HEK293 (cell line): ENCODE results near the gene SERTAD4.
A peak's percentile ranks its signal among the peaks of the same experiment; 100 is the strongest.

ENCODE experiments used
- AEBP2 ChIP-seq: fragments of 450-650 bp; formaldehyde crosslinking; IDR thresholded peaks from 2 replicates; pipeline ENCODE4 v1.5.1; 2016; ENCODE audit warnings: missing biosample characterization, missing genetic modification characterization, borderline replicate concordance
- BCL6B ChIP-seq: fragments of 450-650 bp; formaldehyde crosslinking; IDR thresholded peaks from 2 replicates; pipeline ENCODE4 v1.5.1; 2017; ENCODE audit warnings: missing biosample characterization, missing genetic modification characterization
- GLI2 ChIP-seq: fragments of 450-650 bp; formaldehyde crosslinking; IDR thresholded peaks from 2 replicates; pipeline ENCODE4; 2017; ENCODE audit warnings: missing biosample characterization, missing genetic modification characterization, low read depth, borderline replicate concordance
- KLF17 ChIP-seq: fragments of 450-650 bp; formaldehyde crosslinking; IDR thresholded peaks from 2 replicates; pipeline ENCODE4 v1.5.1; 2016; ENCODE audit warnings: missing biosample characterization, missing genetic modification characterization
- PATZ1 ChIP-seq: fragments of 450-650 bp; formaldehyde crosslinking; IDR thresholded peaks from 2 replicates; pipeline ENCODE4 v1.5.1; 2016; ENCODE audit warnings: missing biosample characterization, missing genetic modification characterization
- PRDM4 ChIP-seq: fragments of 450-650 bp; formaldehyde crosslinking; IDR thresholded peaks from 2 replicates; pipeline ENCODE4 v1.5.1; 2017; ENCODE audit warnings: missing biosample characterization, missing genetic modification characterization
- SETDB1 ChIP-seq: IDR thresholded peaks from one replicate; pipeline ENCODE4 v1.6.1; 2017; ENCODE audit warnings: mild to moderate bottlenecking, low read length, moderate library complexity, mixed read lengths; ENCODE audit not compliant: insufficient read length
- TSHZ1 ChIP-seq: fragments of 450-650 bp; formaldehyde crosslinking; IDR thresholded peaks from 2 replicates; pipeline ENCODE4 v1.5.1; 2016; ENCODE audit warnings: missing biosample characterization, missing genetic modification characterization, borderline replicate concordance
- ZBTB10 ChIP-seq: fragments of 450-650 bp; formaldehyde crosslinking; IDR thresholded peaks from 2 replicates; pipeline ENCODE4 v1.5.1; 2016; ENCODE audit warnings: missing biosample characterization, missing genetic modification characterization
- ZBTB20 ChIP-seq: fragments of 450-650 bp; formaldehyde crosslinking; IDR thresholded peaks from 2 replicates; pipeline ENCODE4 v1.5.1; 2016; ENCODE audit warnings: missing biosample characterization, missing genetic modification characterization
- ZFP69B ChIP-seq: fragments of 450-650 bp; formaldehyde crosslinking; IDR thresholded peaks from 2 replicates; pipeline ENCODE4 v1.5.1; 2016; ENCODE audit warnings: missing biosample characterization, missing genetic modification characterization
- ZNF114 ChIP-seq: fragments of 450-650 bp; formaldehyde crosslinking; IDR thresholded peaks from 2 replicates; pipeline ENCODE4 v1.5.0; 2017; ENCODE audit warnings: missing biosample characterization, missing genetic modification characterization
- ZNF132 ChIP-seq: fragments of 450-650 bp; formaldehyde crosslinking; IDR thresholded peaks from 2 replicates; pipeline ENCODE4 v1.5.1; 2017; ENCODE audit warnings: missing biosample characterization, missing genetic modification characterization, borderline replicate concordance
- ZNF138 ChIP-seq: fragments of 450-650 bp; formaldehyde crosslinking; IDR thresholded peaks from 2 replicates; pipeline ENCODE4 v1.5.1; 2016; ENCODE audit warnings: missing biosample characterization, missing genetic modification characterization, borderline replicate concordance
- ZNF155 ChIP-seq: fragments of 450-650 bp; formaldehyde crosslinking; IDR thresholded peaks from 2 replicates; pipeline ENCODE4 v1.5.1; 2016; ENCODE audit warnings: missing biosample characterization, missing genetic modification characterization
- ZNF174 ChIP-seq: fragments of 450-650 bp; formaldehyde crosslinking; IDR thresholded peaks from 2 replicates; pipeline ENCODE4 v1.5.0; 2017; ENCODE audit warnings: missing biosample characterization, mild to moderate bottlenecking, missing genetic modification characterization
- ZNF266 ChIP-seq: fragments of 450-650 bp; formaldehyde crosslinking; IDR thresholded peaks from 2 replicates; pipeline ENCODE4 v1.5.1; 2016; ENCODE audit warnings: missing biosample characterization, missing genetic modification characterization, low read depth
- ZNF350 ChIP-seq: fragments of 450-650 bp; formaldehyde crosslinking; IDR thresholded peaks from 2 replicates; pipeline ENCODE4 v1.5.0; 2017; ENCODE audit warnings: missing biosample characterization, mild to moderate bottlenecking, missing genetic modification characterization
- ZNF423 ChIP-seq: fragments of 450-650 bp; formaldehyde crosslinking; IDR thresholded peaks from 2 replicates; pipeline ENCODE4 v1.5.1; 2016; ENCODE audit warnings: missing biosample characterization, missing genetic modification characterization
- ZNF433 ChIP-seq: fragments of 450-650 bp; formaldehyde crosslinking; IDR thresholded peaks from 2 replicates; pipeline ENCODE4 v1.5.1; 2016; ENCODE audit warnings: missing biosample characterization, missing genetic modification characterization, low read depth
- ZNF621 ChIP-seq: fragments of 450-650 bp; formaldehyde crosslinking; IDR thresholded peaks from 2 replicates; pipeline ENCODE4 v1.5.1; 2017; ENCODE audit warnings: missing biosample characterization, missing genetic modification characterization
- ZNF626 ChIP-seq: fragments of 450-650 bp; sonication (Bioruptor Pico); formaldehyde crosslinking; IDR thresholded peaks from 2 replicates; pipeline ENCODE4 v1.5.1; 2018; ENCODE audit warnings: missing biosample characterization, missing genetic modification characterization, inconsistent platforms
- ZNF658 ChIP-seq: fragments of 450-650 bp; formaldehyde crosslinking; IDR thresholded peaks from 2 replicates; pipeline ENCODE4; 2016; ENCODE audit warnings: missing biosample characterization, missing genetic modification characterization
- ZNF664 ChIP-seq: fragments of 450-650 bp; formaldehyde crosslinking; IDR thresholded peaks from 2 replicates; pipeline ENCODE4 v1.5.1; 2016; ENCODE audit warnings: missing biosample characterization, missing genetic modification characterization

SERTAD4 gene

GRCh38 chr1:210233495-210234328 lies 1.1 kb downstream of the SERTAD4 start (continued):
- no peak for TF ChIP-seq BCL6B (tag by site-specific recombination)
- TF ChIP-seq ZNF266, result no peak
- peak; percentile 65 for TF ChIP-seq ZBTB10 (tag by site-specific recombination)
- TF ChIP-seq AEBP2, result no peak
- TF ChIP-seq ZNF155 (tag by site-specific recombination), result no peak
- no peak; the same call in none of the 2 replicates for TF ChIP-seq ZFP69B (tag by site-specific recombination)
- no peak for TF ChIP-seq ZNF658 (tag by site-specific recombination)
- TF ChIP-seq PRDM4 (tag by site-specific recombination), result no peak
- TF ChIP-seq ZNF138 (tag by site-specific recombination), result no peak
- TF ChIP-seq ZNF664 (tag by site-specific recombination), result no peak
- no peak for TF ChIP-seq ZNF174 (tag by site-specific recombination)
- peak; percentile 22 for TF ChIP-seq KLF17 (tag by site-specific recombination)
- TF ChIP-seq ZNF350, result no peak
- no peak for TF ChIP-seq SETDB1
- no peak for TF ChIP-seq ZNF114 (tag by site-specific recombination)
- TF ChIP-seq ZBTB20 (tag by site-specific recombination), result peak; percentile 80
- TF ChIP-seq TSHZ1 (tag by site-specific recombination), result peak; percentile 39; the same call in 1 of the 2 replicates
- no peak for TF ChIP-seq GLI2
- peak; percentile 73 for TF ChIP-seq ZNF423 (tag by site-specific recombination)
- no peak for TF ChIP-seq ZNF433 (tag by site-specific recombination)
- no peak for TF ChIP-seq ZNF621 (tag by site-specific recombination)
- no peak for TF ChIP-seq ZNF626
- TF ChIP-seq ZNF132, result no peak
- peak; percentile 77 for TF ChIP-seq PATZ1 (tag by site-specific recombination)
